Immature natural killer cell (primary cell): ENCODE results near the gene ELMO1. TPM values are rescaled to one million over a fixed set of nuclear protein-coding genes. Genes with fewer than 3 reads are reported as not detected.

Experiments
- DNase-seq, 3 donors: peaks; one replicate each; pipeline ENCODE4 v3.0.0; 2022; ENCODE audit warnings: mixed read lengths in 1 of 3
- H3K27ac Mint-ChIP-seq, 6 donors: one replicate each; pipeline ENCODE4 v1.8.0; 2020; ENCODE audit warnings: mixed read lengths in 6 of 6, mild to moderate bottlenecking in 5 of 6, inconsistent platforms in 4 of 6, moderate library complexity in 3 of 6
- H3K27me3 Mint-ChIP-seq, 3 donors: one replicate each; pipeline ENCODE4 v1.8.0; 2020 to 2021; ENCODE audit warnings: low read depth in 3 of 3, mild to moderate bottlenecking in 3 of 3, mixed read lengths in 3 of 3, moderate library complexity in 3 of 3, inconsistent platforms in 1 of 3
- H3K36me3 Mint-ChIP-seq, 3 donors: one replicate each; pipeline ENCODE4 v1.8.0; 2020; ENCODE audit warnings: mixed read lengths in 3 of 3, inconsistent platforms in 2 of 3, mild to moderate bottlenecking in 2 of 3
- H3K4me1 Mint-ChIP-seq, 2 donors: one replicate each; pipeline ENCODE4 v1.8.0; 2020; ENCODE audit warnings: inconsistent platforms in 2 of 2, mild to moderate bottlenecking in 2 of 2, mixed read lengths in 2 of 2, moderate library complexity in 1 of 2
- H3K4me3 Mint-ChIP-seq, 5 donors: one replicate each; pipeline ENCODE4 v1.8.0; 2020; ENCODE audit warnings: mild to moderate bottlenecking in 5 of 5, mixed read lengths in 5 of 5, inconsistent platforms in 3 of 5, moderate library complexity in 3 of 5
- H3K9me3 Mint-ChIP-seq, 6 donors: one replicate each; pipeline ENCODE4 v1.8.0; 2020; ENCODE audit warnings: mild to moderate bottlenecking in 6 of 6, mixed read lengths in 6 of 6, inconsistent platforms in 4 of 6, moderate library complexity in 3 of 6
- polyA plus RNA-seq, 3 donors: library from polyadenylated mRNA; unstranded; fragments of 300-500 nt; fragmentation: Illumina TruSeq; gene quantifications; one replicate each; pipeline ENCODE4 v1.2.3, GENCODE V29; 2021

Gene ELMO1
- polyA plus RNA-seq, 3 donors from 2014 or later = 31.9 to 65.9 (median 53.1) TPM

DNA sequence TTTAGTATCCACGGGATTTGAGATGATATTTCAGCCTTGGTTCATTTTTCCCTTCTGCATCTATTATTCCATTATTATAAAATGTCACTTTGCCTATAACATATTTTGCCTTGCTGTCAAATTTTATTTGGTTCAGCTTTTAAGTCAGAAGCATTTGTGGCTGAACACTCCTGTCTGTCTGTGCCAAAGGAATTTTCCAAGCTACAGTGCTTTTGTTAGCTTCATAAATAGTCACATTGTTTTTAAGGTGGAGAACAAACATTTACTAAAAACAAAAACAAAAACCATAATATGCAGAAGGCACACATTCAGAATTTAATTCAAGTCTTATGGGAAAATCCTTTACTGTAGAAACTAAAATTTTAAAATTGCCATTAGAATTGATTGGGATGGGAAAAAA is 33.8 kb upstream of the ELMO1 start:
- H3K4me3 Mint-ChIP-seq = no peak overlapping the region
- peaks cover 7 to 9% (median 9%) of the 10 kb centered on the region in 3 donors for H3K27me3 Mint-ChIP-seq
- H3K36me3 Mint-ChIP-seq = peaks cover 0 to 4% (median 0%) of the 10 kb centered on the region in 3 donors
- H3K9me3 Mint-ChIP-seq = peaks cover 0 to 4% (median under 1%) of the 10 kb centered on the region in 6 donors
- no peak for DNase-seq
- no peak overlapping the region for H3K27ac Mint-ChIP-seq
- H3K4me1 Mint-ChIP-seq = no peaks in the 10 kb centered on the region

GRCh38 chr7:37481722-37482288 is 33.1 kb upstream of the ELMO1 start:
- peaks cover 0 to 2% (median 0%) of the 10 kb centered on the region in 6 donors for H3K9me3 Mint-ChIP-seq
- H3K27ac Mint-ChIP-seq = no peak overlapping the region
- H3K4me1 Mint-ChIP-seq = no peaks in the 10 kb centered on the region
- peaks cover 0 to 4% (median 0%) of the 10 kb centered on the region in 3 donors for H3K36me3 Mint-ChIP-seq
- DNase-seq = no peak
- H3K4me3 Mint-ChIP-seq = no peak overlapping the region
- H3K27me3 Mint-ChIP-seq = peaks cover 3 to 7% (median 6%) of the 10 kb centered on the region in 3 donors

GRCh38 chr7:37481154-37481553 is 32.5 kb upstream of the ELMO1 start:
- Mint-ChIP-seq H3K9me3 (peaks cover 0 to 2% (median 0%) of the 10 kb centered on the region in 6 donors), H3K27ac (no peak overlapping the region), H3K4me1 (no peaks in the 10 kb centered on the region), H3K4me3 (no peak overlapping the region), H3K27me3 (peaks cover 2 to 9% (median 7%) of the 10 kb centered on the region in 3 donors), H3K36me3 (peaks cover 0 to 4% (median 0%) of the 10 kb centered on the region in 3 donors)
- DNase-seq = no peak

DNA sequence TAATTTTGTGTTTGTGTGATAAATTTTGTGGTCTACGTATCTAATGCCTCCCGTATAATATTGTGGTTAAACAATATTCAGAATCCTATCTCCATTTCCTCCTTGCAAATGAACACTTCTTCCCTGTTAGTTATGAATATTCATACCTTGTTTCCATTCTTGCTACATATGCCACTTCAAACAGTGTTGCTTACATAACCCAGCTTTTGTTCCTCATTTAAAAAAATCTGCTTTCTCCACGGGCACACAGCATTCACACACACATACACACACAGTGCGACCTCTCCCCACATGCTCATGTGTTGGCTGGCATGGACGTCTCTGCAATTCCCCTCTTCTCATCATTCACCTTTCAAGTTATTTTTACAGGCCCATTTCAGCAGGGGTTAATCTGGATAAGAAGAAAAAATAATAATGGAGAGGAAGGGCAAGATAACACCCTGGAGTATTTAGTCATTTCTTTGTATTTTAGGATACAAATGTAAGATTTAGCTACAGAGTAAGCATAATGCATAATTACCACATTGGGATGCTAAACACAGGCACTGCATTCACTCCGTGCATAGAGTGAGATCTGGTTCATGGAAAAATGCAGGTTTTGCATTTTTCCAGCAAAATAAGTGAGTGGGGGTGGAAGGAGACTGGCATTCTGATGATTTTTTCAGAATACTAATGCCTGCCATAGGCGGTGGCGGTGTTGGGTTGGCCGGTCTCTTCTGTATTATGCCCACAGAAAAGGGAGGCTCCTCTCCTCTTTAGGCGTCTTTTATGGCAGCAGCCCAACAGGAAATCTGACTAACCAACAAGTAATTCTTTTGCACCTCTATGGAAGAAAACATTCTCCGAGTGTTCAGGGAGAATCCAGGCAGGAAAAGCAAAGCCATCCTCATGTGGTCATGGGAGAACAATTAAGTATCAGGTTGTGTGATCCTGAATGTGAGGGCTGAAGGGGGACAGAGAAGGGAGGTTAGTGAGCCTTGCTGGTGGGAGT is 31.7 kb upstream of the ELMO1 start:
- Mint-ChIP-seq H3K27me3 (peaks cover 0 to 9% (median 7%) of the 10 kb centered on the region in 3 donors), H3K27ac (no peak overlapping the region), H3K4me3 (no peak overlapping the region), H3K4me1 (no peaks in the 10 kb centered on the region), H3K36me3 (peaks cover 0 to 4% (median 0%) of the 10 kb centered on the region in 3 donors), H3K9me3 (peaks cover 0 to 2% (median 0%) of the 10 kb centered on the region in 6 donors)
- DNase-seq = no peak

DNA sequence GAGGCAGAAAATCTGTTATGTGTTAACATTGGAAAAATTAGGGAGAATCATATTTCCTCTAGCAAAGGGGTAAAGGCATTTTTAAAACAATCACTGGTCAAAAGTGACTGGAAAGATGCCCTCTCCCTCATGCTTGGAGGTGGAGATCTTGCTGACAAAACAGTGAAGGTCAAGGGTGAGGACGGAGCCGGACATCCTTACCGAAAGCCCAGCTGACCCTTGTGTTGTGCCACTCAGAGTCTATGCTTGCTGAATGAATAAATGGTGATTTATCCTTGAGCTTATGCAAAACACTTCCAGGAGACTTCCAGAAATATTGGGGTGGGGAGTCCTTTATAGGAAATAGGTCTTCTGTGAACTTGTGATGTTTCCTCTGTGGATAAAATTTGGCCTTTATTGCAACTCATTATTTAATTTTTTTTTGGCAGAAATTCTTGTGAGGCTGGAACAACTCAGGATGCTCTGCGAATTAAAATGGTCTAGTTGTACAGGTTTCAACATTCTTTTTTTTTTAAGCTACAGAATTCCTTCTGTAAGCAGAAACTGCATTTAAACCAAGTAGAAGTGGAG is 28.3 kb upstream of the ELMO1 start:
- peaks cover 0 to 4% (median 0%) of the 10 kb centered on the region in 3 donors for H3K36me3 Mint-ChIP-seq
- H3K9me3 Mint-ChIP-seq = peaks cover 0 to 2% (median 0%) of the 10 kb centered on the region in 6 donors
- DNase-seq = no peak
- no peak overlapping the region for H3K4me3 Mint-ChIP-seq
- peaks cover 2 to 13% (median 7%) of the 10 kb centered on the region in 3 donors for H3K27me3 Mint-ChIP-seq
- no peak overlapping the region for H3K27ac Mint-ChIP-seq
- H3K4me1 Mint-ChIP-seq = no peaks in the 10 kb centered on the region

- H3K4me3 Mint-ChIP-seq = no peak overlapping the region
- H3K36me3 Mint-ChIP-seq = peaks cover 0 to 4% (median 0%) of the 10 kb centered on the region in 3 donors
- H3K9me3 Mint-ChIP-seq = peaks cover 0 to 2% (median 0%) of the 10 kb centered on the region in 6 donors
- DNase-seq = no peak
- H3K27ac Mint-ChIP-seq = no peak overlapping the region
- H3K27me3 Mint-ChIP-seq = peaks cover 2 to 13% (median 7%) of the 10 kb centered on the region in 3 donors
- no peaks in the 10 kb centered on the region for H3K4me1 Mint-ChIP-seq
These were observed 27.8 kb upstream of the ELMO1 start for GRCh38 chr7:37476428-37476827.

DNA sequence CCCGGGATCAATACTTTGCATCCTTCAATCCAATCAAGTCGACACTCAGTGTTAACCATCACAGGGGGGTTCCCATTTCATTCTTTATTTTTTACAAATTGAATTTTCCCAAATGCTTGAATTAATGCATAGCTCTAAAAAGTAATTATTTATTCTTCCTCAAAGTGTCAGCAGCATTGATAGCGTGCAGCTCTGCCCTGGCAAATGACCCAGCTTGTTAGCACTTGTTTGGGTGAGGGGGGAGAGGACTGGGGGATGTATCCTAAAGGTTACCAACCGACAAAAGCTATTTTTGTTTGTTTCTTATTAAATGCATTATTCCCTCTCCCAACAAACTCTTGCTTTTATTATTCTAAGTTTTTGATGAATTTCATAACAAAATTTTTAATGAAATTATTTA is 27.0 kb upstream of the ELMO1 start:
- peaks cover 2 to 9% (median 7%) of the 10 kb centered on the region in 3 donors for H3K27me3 Mint-ChIP-seq
- H3K27ac Mint-ChIP-seq = no peak overlapping the region
- H3K4me1 Mint-ChIP-seq = no peaks in the 10 kb centered on the region
- peaks cover 0 to 2% (median 0%) of the 10 kb centered on the region in 6 donors for H3K9me3 Mint-ChIP-seq
- H3K4me3 Mint-ChIP-seq = no peak overlapping the region
- H3K36me3 Mint-ChIP-seq = peaks cover 0 to 4% (median 0%) of the 10 kb centered on the region in 3 donors
- no peak for DNase-seq

- Mint-ChIP-seq H3K4me1 (no peaks in the 10 kb centered on the region), H3K27ac (no peak overlapping the region), H3K4me3 (no peak overlapping the region), H3K36me3 (no peaks in the 10 kb centered on the region), H3K9me3 (no peaks in the 10 kb centered on the region), H3K27me3 (peaks cover 2 to 6% (median 6%) of the 10 kb centered on the region in 3 donors)
- DNase-seq = no peak
These were observed 23.0 kb upstream of the ELMO1 start for GRCh38 chr7:37471619-37472018.

- no peak for DNase-seq
- peaks cover 2 to 13% (median 5%) of the 10 kb centered on the region in 3 donors for H3K27me3 Mint-ChIP-seq
- no peaks in the 10 kb centered on the region for H3K36me3 Mint-ChIP-seq
- no peak overlapping the region for H3K4me3 Mint-ChIP-seq
- no peaks in the 10 kb centered on the region for H3K9me3 Mint-ChIP-seq
- H3K4me1 Mint-ChIP-seq = no peaks in the 10 kb centered on the region
- H3K27ac Mint-ChIP-seq = no peak overlapping the region
These were observed 18.3 kb upstream of the ELMO1 start for GRCh38 chr7:37467002-37467401.

DNA sequence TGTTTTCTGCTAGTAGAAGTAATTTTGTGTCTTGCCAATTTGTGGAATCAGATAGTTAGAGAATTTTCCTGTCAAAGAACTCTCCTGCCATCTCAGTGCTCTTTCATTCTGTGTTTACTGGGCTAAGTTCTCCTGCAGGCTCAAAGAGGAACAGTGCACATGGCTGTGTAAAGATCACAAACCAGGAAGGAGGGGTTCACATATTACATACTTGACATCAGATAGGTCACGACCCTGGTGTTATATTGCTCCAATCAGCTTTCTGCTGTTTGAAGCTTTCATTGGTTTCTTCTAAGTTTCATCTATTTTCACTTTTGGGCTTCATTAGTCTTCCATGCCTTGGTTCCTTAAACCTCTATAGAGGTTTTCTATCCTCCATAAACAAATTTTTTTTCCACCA is 13.5 kb upstream of the ELMO1 start:
- no peaks in the 10 kb centered on the region for H3K9me3 Mint-ChIP-seq
- no peak overlapping the region for H3K4me3 Mint-ChIP-seq
- no peaks in the 10 kb centered on the region for H3K36me3 Mint-ChIP-seq
- H3K27me3 Mint-ChIP-seq = peaks cover 7 to 14% (median 7%) of the 10 kb centered on the region in 3 donors
- H3K27ac Mint-ChIP-seq = no peak overlapping the region
- DNase-seq = no peak
- no peaks in the 10 kb centered on the region for H3K4me1 Mint-ChIP-seq

GRCh38 chr7:37455081-37455480 is 6.4 kb upstream of the ELMO1 start:
- no peak for DNase-seq
- peaks cover 6 to 11% (median 7%) of the 10 kb centered on the region in 3 donors for H3K27me3 Mint-ChIP-seq
- no peak overlapping the region for H3K27ac Mint-ChIP-seq
- H3K9me3 Mint-ChIP-seq = peaks cover 0 to 1% (median 0%) of the 10 kb centered on the region in 6 donors
- no peak overlapping the region for H3K4me3 Mint-ChIP-seq
- peaks cover 25 to 27% of the 10 kb centered on the region in 2 donors for H3K4me1 Mint-ChIP-seq
- H3K36me3 Mint-ChIP-seq = peaks cover 0 to 4% (median 0%) of the 10 kb centered on the region in 3 donors

- no peak for DNase-seq
- Mint-ChIP-seq H3K9me3 (peaks cover 0 to 3% (median under 1%) of the 10 kb centered on the region in 6 donors), H3K27me3 (peaks cover 15 to 21% (median 17%) of the 10 kb centered on the region in 3 donors), H3K4me3 (no peak overlapping the region), H3K27ac (no peak overlapping the region), H3K36me3 (peaks cover 0 to 4% (median 0%) of the 10 kb centered on the region in 3 donors), H3K4me1 (peaks cover 44 to 45% of the 10 kb centered on the region in 2 donors)
These were observed 3.7 kb upstream of the ELMO1 start for GRCh38 chr7:37452346-37452745.

DNA sequence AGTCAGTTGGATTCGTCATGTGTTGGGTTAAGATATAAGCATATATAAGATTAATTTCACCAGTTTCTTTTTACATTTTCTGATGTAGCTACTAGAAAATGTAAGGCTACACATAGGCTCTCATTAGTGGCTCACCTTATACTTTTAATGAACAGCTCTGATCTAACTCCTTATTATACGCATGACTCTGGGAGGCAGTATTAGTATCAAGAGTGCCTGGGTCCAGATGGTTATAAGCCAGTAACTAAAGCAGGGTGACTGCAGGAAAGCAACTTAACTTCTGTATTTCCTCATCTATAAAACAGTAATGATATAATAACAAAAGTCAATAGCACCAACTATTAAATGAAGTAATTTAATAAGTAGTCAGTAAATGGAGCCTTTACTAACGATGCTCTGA is 1.4 kb upstream of the ELMO1 start:
- Mint-ChIP-seq H3K36me3 (peaks cover 0 to 4% (median 1%) of the 10 kb centered on the region in 3 donors), H3K27ac (peak overlapping the region in 4 of 6 donors; percentile 4 to 76 (median 40)), H3K4me1 (peaks cover 61 to 68% of the 10 kb centered on the region in 2 donors), H3K4me3 (peak overlapping the region; percentile 2 to 99 (median 94)), H3K9me3 (peaks cover 0 to 2% (median under 1%) of the 10 kb centered on the region in 6 donors), H3K27me3 (peaks cover 20 to 30% (median 26%) of the 10 kb centered on the region in 3 donors)
- DNase-seq = no peak
